ENCODE data around the gene TGFBR3. TPM values are rescaled to one million over a fixed set of nuclear protein-coding genes. Genes with fewer than 3 reads are reported as not detected.
A peak's percentile ranks its signal among the peaks of the same experiment; 100 is the strongest.

TGFBR3 gene
- total RNA-seq, 6 experiments from 2014 or later, result 5.8 to 21.1 (median 19.0) TPM

GRCh38 chr1:91653183-91653582, 232.8 kb downstream of the TGFBR3 start:
- H3K36me3 Mint-ChIP-seq (ENCODE audit: low read depth), result no peaks in the 10 kb centered on the region

GRCh38 chr1:91651661-91652071, 234.3 kb downstream of the TGFBR3 start:
- Mint-ChIP-seq H3K36me3 (ENCODE audit: low read depth) (no peaks in the 10 kb centered on the region), H3K27me3 (ENCODE audit: insufficient read depth) (peaks cover 3% of the 10 kb centered on the region; the same call in 1 of the 2 replicates), H3K27ac (peak overlapping the region; percentile 98), H3K9me3 (no peaks in the 10 kb centered on the region), H3K4me1 (ENCODE audit: low read depth) (peaks cover 30% of the 10 kb centered on the region), H3K4me3 (no peak overlapping the region)
- DNase-seq, result no peak
- no peak for TF ChIP-seq CTCF (IDR thresholded peaks at IDR 0.05)

More at GRCh38 chr1:91653183-91653582, 232.8 kb downstream of the TGFBR3 start:
- TF ChIP-seq CTCF (IDR thresholded peaks at IDR 0.05), result no peak
- H3K4me1 Mint-ChIP-seq (ENCODE audit: low read depth), result peaks cover 31% of the 10 kb centered on the region
- no peaks in the 10 kb centered on the region for H3K9me3 Mint-ChIP-seq
- no peak overlapping the region for H3K27ac Mint-ChIP-seq
- no peak overlapping the region for H3K4me3 Mint-ChIP-seq
- DNase-seq, result no peak
- peaks cover 8% of the 10 kb centered on the region for H3K27me3 Mint-ChIP-seq (ENCODE audit: insufficient read depth)

GRCh38 chr1:91651243-91651642, 234.7 kb downstream of the TGFBR3 start:
- peaks cover 30% of the 10 kb centered on the region for H3K4me1 Mint-ChIP-seq (ENCODE audit: low read depth)
- no peaks in the 10 kb centered on the region for H3K36me3 Mint-ChIP-seq (ENCODE audit: low read depth)
- peak overlapping the region; percentile 75 for H3K4me3 Mint-ChIP-seq
- H3K9me3 Mint-ChIP-seq, result no peaks in the 10 kb centered on the region
- no peak for TF ChIP-seq CTCF (IDR thresholded peaks at IDR 0.05)
- DNase-seq, result peak; percentile 7
- H3K27ac Mint-ChIP-seq, result peak overlapping the region; percentile 98
- H3K27me3 Mint-ChIP-seq (ENCODE audit: insufficient read depth), result peaks cover 3% of the 10 kb centered on the region; the same call in 1 of the 2 replicates

- H3K4me3 Mint-ChIP-seq, result peak overlapping the region; percentile 75
- H3K27ac Mint-ChIP-seq, result peak overlapping the region; percentile 98
- H3K27me3 Mint-ChIP-seq (ENCODE audit: insufficient read depth), result peaks cover 3% of the 10 kb centered on the region; the same call in 1 of the 2 replicates
- peaks cover 30% of the 10 kb centered on the region for H3K4me1 Mint-ChIP-seq (ENCODE audit: low read depth)
- H3K9me3 Mint-ChIP-seq, result no peaks in the 10 kb centered on the region
- TF ChIP-seq CTCF (IDR thresholded peaks at IDR 0.05), result no peak
- no peaks in the 10 kb centered on the region for H3K36me3 Mint-ChIP-seq (ENCODE audit: low read depth)
- peak; percentile 97 for DNase-seq
These were observed 235.2 kb downstream of the TGFBR3 start for GRCh38 chr1:91650764-91651163.

GRCh38 chr1:91647061-91647460, 238.9 kb downstream of the TGFBR3 start:
- Mint-ChIP-seq H3K9me3 (no peaks in the 10 kb centered on the region), H3K4me1 (ENCODE audit: low read depth) (peaks cover 37% of the 10 kb centered on the region), H3K36me3 (ENCODE audit: low read depth) (no peaks in the 10 kb centered on the region), H3K4me3 (no peak overlapping the region), H3K27ac (no peak overlapping the region), H3K27me3 (ENCODE audit: insufficient read depth) (no peaks in the 10 kb centered on the region)
- DNase-seq, result peak; percentile 7
- TF ChIP-seq CTCF (IDR thresholded peaks at IDR 0.05), result no peak

Data from HFFc6 (cell line).